ENCODE measurements around the gene SGO2. TPM values are rescaled to one million over a fixed set of nuclear protein-coding genes. Genes with fewer than 3 reads are reported as not detected.

Gene SGO2
- total RNA-seq, 4 donors from 2014 or later, result 0.71 to 2.5 (median 1.9) TPM

GRCh38 chr2:200613692-200614091 lies 87.7 kb downstream of the SGO2 start:
- peak; percentile 66 for DNase-seq (ENCODE audit: extremely low spot score)
- Histone ChIP-seq H3K27ac (replicated peaks in 1 of 4) (no peak overlapping the region), H3K36me3 (peaks cover 0 to 38% (median 0%) of the 10 kb centered on the region in 4 donors), H3K4me1 (peaks cover 0 to 7% (median 6%) of the 10 kb centered on the region in 4 donors), H3K4me3 (no peak overlapping the region), H3K27me3 (no peaks in the 10 kb centered on the region), H3K9me3 (no peaks in the 10 kb centered on the region)
- 87% methylated on average over 4 of the region's 4 CpGs for WGBS
- no peak for TF ChIP-seq POLR2A (IDR thresholded peaks at IDR 0.05; ENCODE audit: low read depth)
- no peak for TF ChIP-seq EP300 (IDR thresholded peaks at IDR 0.05)
- no peak for TF ChIP-seq POLR2AphosphoS5 (IDR thresholded peaks at IDR 0.05)
- no peak for TF ChIP-seq CTCF (IDR thresholded peaks at IDR 0.05)
- intact Hi-C loops (cut with DNase I), result no loop called here

- Histone ChIP-seq H3K4me3 (no peak overlapping the region), H3K4me1 (peaks cover 0 to 8% (median 7%) of the 10 kb centered on the region in 4 donors), H3K27ac (replicated peaks in 1 of 4) (no peak overlapping the region), H3K9me3 (no peaks in the 10 kb centered on the region), H3K27me3 (no peaks in the 10 kb centered on the region), H3K36me3 (peaks cover 0 to 38% (median 0%) of the 10 kb centered on the region in 4 donors)
- 93% methylated on average over 2 of the region's 2 CpGs for WGBS
- DNase-seq (ENCODE audit: extremely low spot score), result peak; percentile 31
- TF ChIP-seq CTCF (IDR thresholded peaks at IDR 0.05) (no peak), POLR2AphosphoS5 (IDR thresholded peaks at IDR 0.05) (no peak), EP300 (IDR thresholded peaks at IDR 0.05) (no peak), POLR2A (IDR thresholded peaks at IDR 0.05; ENCODE audit: low read depth) (no peak)
- intact Hi-C loops (cut with DNase I), result no loop called here
Observed at GRCh38 chr2:200614249-200614648, 88.2 kb downstream of the SGO2 start.

GRCh38 chr2:200615247-200615646 lies 89.2 kb downstream of the SGO2 start:
- Histone ChIP-seq H3K27ac (replicated peaks in 1 of 4) (no peak overlapping the region), H3K27me3 (no peaks in the 10 kb centered on the region), H3K4me3 (no peak overlapping the region), H3K9me3 (no peaks in the 10 kb centered on the region), H3K36me3 (peaks cover 0 to 38% (median 0%) of the 10 kb centered on the region in 4 donors), H3K4me1 (peaks cover 0 to 10% (median 7%) of the 10 kb centered on the region in 4 donors)
- 87% methylated on average over 1 of the region's 1 CpG for WGBS
- TF ChIP-seq EP300 (IDR thresholded peaks at IDR 0.05) (no peak), CTCF (IDR thresholded peaks at IDR 0.05) (no peak), POLR2A (IDR thresholded peaks at IDR 0.05; ENCODE audit: low read depth) (no peak), POLR2AphosphoS5 (IDR thresholded peaks at IDR 0.05) (no peak)
- intact Hi-C loops (cut with DNase I), result no loop called here
- DNase-seq (ENCODE audit: extremely low spot score), result peak; percentile 62

- peaks cover 0 to 33% (median 0%) of the 10 kb centered on the region in 4 donors for H3K36me3 ChIP-seq
- no peaks in the 10 kb centered on the region for H3K27me3 ChIP-seq
- TF ChIP-seq POLR2A (IDR thresholded peaks at IDR 0.05; ENCODE audit: low read depth), result no peak
- TF ChIP-seq POLR2AphosphoS5 (IDR thresholded peaks at IDR 0.05), result no peak
- TF ChIP-seq CTCF (IDR thresholded peaks at IDR 0.05), result no peak
- TF ChIP-seq EP300 (IDR thresholded peaks at IDR 0.05), result no peak
- H3K4me1 ChIP-seq, result peaks cover 0 to 10% (median 7%) of the 10 kb centered on the region in 4 donors
- WGBS, result 87% methylated on average over 5 of the region's 5 CpGs
- no peaks in the 10 kb centered on the region for H3K9me3 ChIP-seq
- intact Hi-C loops (cut with DNase I), result no loop called here
- DNase-seq (ENCODE audit: extremely low spot score), result peak; percentile 55
- H3K4me3 ChIP-seq, result no peak overlapping the region
- no peak overlapping the region for H3K27ac ChIP-seq (replicated peaks in 1 of 4)
Observed at GRCh38 chr2:200616193-200616592, 90.2 kb downstream of the SGO2 start.

GRCh38 chr2:200616656-200617055 lies 90.6 kb downstream of the SGO2 start:
- Histone ChIP-seq H3K27me3 (no peaks in the 10 kb centered on the region), H3K4me1 (peaks cover 0 to 10% (median 7%) of the 10 kb centered on the region in 4 donors), H3K27ac (replicated peaks in 1 of 4) (no peak overlapping the region), H3K36me3 (peaks cover 0 to 28% (median 0%) of the 10 kb centered on the region in 4 donors), H3K4me3 (no peak overlapping the region), H3K9me3 (no peaks in the 10 kb centered on the region)
- TF ChIP-seq EP300 (IDR thresholded peaks at IDR 0.05) (no peak), CTCF (IDR thresholded peaks at IDR 0.05) (no peak), POLR2AphosphoS5 (IDR thresholded peaks at IDR 0.05) (no peak), POLR2A (IDR thresholded peaks at IDR 0.05; ENCODE audit: low read depth) (no peak)
- DNase-seq (ENCODE audit: extremely low spot score), result no peak
- 75% methylated on average over 4 of the region's 4 CpGs for WGBS
- intact Hi-C loops (cut with DNase I), result no loop called here
